ENCODE results near the gene HSPB7. TPM values are rescaled to one million over a fixed set of nuclear protein-coding genes. Genes with fewer than 3 reads are reported as not detected.

HSPB7 gene
- total RNA-seq, 5 donors from 2014 or later (not counting 1 experiment from before 2014, with no cell fraction given), result 0.19 TPM; not detected in 4

DNA sequence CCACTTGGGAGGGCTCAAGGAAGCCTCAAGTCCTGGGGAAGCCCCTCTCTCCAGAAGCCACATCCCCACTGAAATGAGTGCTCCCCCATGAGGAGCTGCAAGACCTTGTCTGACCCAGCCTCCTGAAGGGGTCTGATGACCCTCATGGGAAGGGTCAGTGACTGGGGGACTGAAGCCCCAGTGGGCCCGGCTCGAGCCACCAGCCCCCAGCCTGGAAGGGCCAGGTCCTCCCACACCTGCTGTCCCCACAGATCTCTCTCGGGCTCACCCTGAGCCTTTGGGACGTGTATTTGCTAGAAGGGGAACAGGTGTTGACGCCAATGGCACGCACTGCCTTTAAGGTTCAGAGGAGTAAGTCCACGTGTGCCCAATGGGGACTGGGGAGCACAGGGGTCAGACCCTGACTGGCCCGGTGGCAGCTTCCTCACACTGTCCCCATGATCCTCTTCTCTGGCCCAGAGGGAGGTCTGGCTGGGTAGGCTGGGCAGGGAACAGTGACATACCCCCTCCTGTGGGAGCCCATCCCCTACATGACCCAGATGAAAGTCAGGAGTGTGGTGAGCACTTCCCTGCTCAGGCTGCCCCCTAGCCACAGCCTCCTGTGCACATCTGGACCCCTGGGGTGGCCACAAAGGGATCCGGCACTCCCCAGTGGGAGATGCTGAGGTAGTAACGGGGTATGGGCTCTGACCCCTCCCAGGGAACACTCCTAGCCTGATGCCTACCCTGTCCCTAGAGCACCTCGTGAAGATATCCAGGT, 26.2 kb downstream of the HSPB7 start:
- no peak overlapping the region for H3K4me3 ChIP-seq (ENCODE audit: control insufficient read depth in 1 of 2, extremely low read depth in 1 of 2, low read length in 1 of 2)
- Mint-ChIP-seq H3K4me3 (no peak overlapping the region), H3K4me1 (no peaks in the 10 kb centered on the region), H3K9me3 (no peaks in the 10 kb centered on the region), H3K27me3 (no peaks in the 10 kb centered on the region), H3K36me3 (no peaks in the 10 kb centered on the region), H3K27ac (no peak overlapping the region)
- peaks cover 0 to 9% of the 10 kb centered on the region in 2 experiments for H3K27me3 ChIP-seq (replicated peaks in 1 of 2; ENCODE audit: control insufficient read depth in 2 of 2, extremely low read depth in 1 of 2, insufficient read depth in 2 of 2, low read length in 1 of 2)
- no peaks in the 10 kb centered on the region for H3K9me3 ChIP-seq
- POLR2A ChIA-PET, result no interaction called here
- DNase-seq (no peak), ATAC-seq (replicated peaks in 1 of 4) (no peak)
- no peak overlapping the region for H3K27ac ChIP-seq (ENCODE audit: low read length)
- 88% methylated on average over 8 of the region's 11 CpGs for WGBS (ENCODE audit: insufficient coverage)
- H3K36me3 ChIP-seq (ENCODE audit: control insufficient read depth in 2 of 2, extremely low read depth in 1 of 2, insufficient read depth in 1 of 2, low read length in 1 of 2), result no peaks in the 10 kb centered on the region
- CTCF ChIA-PET, result no interaction called here
- no peaks in the 10 kb centered on the region for H3K4me1 ChIP-seq (ENCODE audit: control insufficient read depth in 1 of 2, extremely low read depth in 1 of 2, insufficient read depth in 2 of 2, low read length in 2 of 2)

DNA sequence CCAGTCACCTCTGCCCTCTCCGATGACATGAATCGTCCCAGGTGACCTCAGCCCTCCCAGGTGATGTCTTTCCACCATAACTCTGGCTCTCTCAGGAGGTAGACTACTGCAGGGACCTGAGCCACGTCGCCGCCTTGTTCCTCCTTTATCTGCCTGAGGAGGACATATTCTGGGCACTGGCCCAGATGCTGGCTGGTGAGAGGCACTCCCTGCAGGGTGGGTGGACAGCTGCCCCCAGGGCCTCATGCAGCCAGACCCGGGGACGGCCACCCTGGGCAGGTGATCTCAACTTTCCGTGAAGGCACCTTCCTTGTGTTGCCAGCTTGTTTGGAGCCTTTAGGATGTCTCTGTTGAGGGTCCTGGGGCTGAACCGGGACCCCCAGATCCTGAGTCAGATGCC, 28.1 kb downstream of the HSPB7 start:
- H3K9me3 Mint-ChIP-seq, result no peaks in the 10 kb centered on the region
- H3K4me1 ChIP-seq (ENCODE audit: control insufficient read depth in 1 of 2, extremely low read depth in 1 of 2, insufficient read depth in 2 of 2, low read length in 2 of 2), result no peaks in the 10 kb centered on the region
- no peaks in the 10 kb centered on the region for H3K27me3 Mint-ChIP-seq
- H3K36me3 Mint-ChIP-seq, result no peaks in the 10 kb centered on the region
- no peaks in the 10 kb centered on the region for H3K36me3 ChIP-seq (ENCODE audit: control insufficient read depth in 2 of 2, extremely low read depth in 1 of 2, insufficient read depth in 1 of 2, low read length in 1 of 2)
- H3K27ac Mint-ChIP-seq, result no peak overlapping the region
- H3K27ac ChIP-seq (ENCODE audit: low read length), result no peak overlapping the region
- no peaks in the 10 kb centered on the region for H3K9me3 ChIP-seq
- H3K4me3 ChIP-seq (ENCODE audit: control insufficient read depth in 1 of 2, extremely low read depth in 1 of 2, low read length in 1 of 2), result no peak overlapping the region
- ATAC-seq (replicated peaks in 1 of 4) (no peak), DNase-seq (no peak)
- ChIA-PET POLR2A (no interaction called here), CTCF (no interaction called here)
- no peak overlapping the region for H3K4me3 Mint-ChIP-seq
- H3K4me1 Mint-ChIP-seq, result no peaks in the 10 kb centered on the region
- H3K27me3 ChIP-seq (replicated peaks in 1 of 2; ENCODE audit: control insufficient read depth in 2 of 2, extremely low read depth in 1 of 2, insufficient read depth in 2 of 2, low read length in 1 of 2), result peaks cover 0 to 12% of the 10 kb centered on the region in 2 experiments
- 83% methylated on average over 7 of the region's 9 CpGs for WGBS (ENCODE audit: insufficient coverage)

DNA sequence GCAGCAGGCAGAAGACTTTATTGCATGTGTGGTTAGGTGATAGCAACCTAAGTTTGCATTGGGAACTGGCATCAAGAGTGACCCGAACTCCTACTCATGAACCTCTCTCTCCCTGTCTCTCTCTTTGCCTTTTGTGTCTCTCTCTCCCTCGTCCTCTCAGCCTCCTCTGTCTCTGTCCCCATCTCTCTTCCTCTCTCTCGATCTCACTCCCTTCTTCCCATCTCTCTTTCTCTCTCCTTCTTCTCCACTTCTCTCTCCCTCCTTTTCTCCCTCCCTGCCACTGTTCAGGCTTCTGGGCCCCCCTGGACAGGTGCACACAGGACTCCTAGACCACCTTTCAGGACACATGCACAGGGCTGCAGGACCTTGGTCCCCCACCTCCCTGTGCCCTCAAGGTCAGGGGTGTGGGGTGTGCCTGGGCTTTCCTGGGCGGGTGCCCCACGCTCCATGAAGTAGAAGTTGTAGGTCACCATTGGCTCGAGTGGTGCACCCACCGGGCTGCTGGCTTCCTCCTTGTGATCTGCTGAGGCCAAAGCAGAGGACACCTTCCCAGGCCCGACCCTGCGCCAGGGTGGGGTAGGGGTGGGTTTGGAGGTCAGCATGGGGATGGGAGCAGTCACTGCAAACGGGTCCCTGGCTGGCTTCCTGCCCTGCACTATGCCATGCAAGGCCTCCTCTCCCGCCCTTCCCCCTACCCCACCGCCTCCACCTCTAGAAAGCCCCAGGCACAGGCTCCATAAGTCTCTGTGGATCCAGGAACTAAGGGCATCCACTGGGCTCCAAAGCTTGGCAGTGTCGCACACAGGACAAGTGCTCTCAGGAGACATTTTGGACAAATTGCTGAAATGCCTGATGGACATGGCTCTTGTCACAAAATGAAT, 28.7 kb downstream of the HSPB7 start:
- WGBS (ENCODE audit: insufficient coverage), result 81% methylated on average over 9 of the region's 13 CpGs
- Histone ChIP-seq H3K27me3 (replicated peaks in 1 of 2; ENCODE audit: control insufficient read depth in 2 of 2, extremely low read depth in 1 of 2, insufficient read depth in 2 of 2, low read length in 1 of 2) (peaks cover 0 to 12% of the 10 kb centered on the region in 2 experiments), H3K4me3 (ENCODE audit: control insufficient read depth in 1 of 2, extremely low read depth in 1 of 2, low read length in 1 of 2) (no peak overlapping the region), H3K9me3 (no peaks in the 10 kb centered on the region), H3K4me1 (ENCODE audit: control insufficient read depth in 1 of 2, extremely low read depth in 1 of 2, insufficient read depth in 2 of 2, low read length in 2 of 2) (no peaks in the 10 kb centered on the region), H3K27ac (ENCODE audit: low read length) (no peak overlapping the region), H3K36me3 (ENCODE audit: control insufficient read depth in 2 of 2, extremely low read depth in 1 of 2, insufficient read depth in 1 of 2, low read length in 1 of 2) (no peaks in the 10 kb centered on the region)
- DNase-seq (no peak), ATAC-seq (replicated peaks in 1 of 4) (no peak)
- Mint-ChIP-seq H3K4me3 (no peak overlapping the region), H3K27me3 (no peaks in the 10 kb centered on the region), H3K4me1 (no peaks in the 10 kb centered on the region), H3K27ac (no peak overlapping the region), H3K36me3 (no peaks in the 10 kb centered on the region), H3K9me3 (no peaks in the 10 kb centered on the region)
- POLR2A ChIA-PET, result no interaction called here
- CTCF ChIA-PET, result no interaction called here

DNA sequence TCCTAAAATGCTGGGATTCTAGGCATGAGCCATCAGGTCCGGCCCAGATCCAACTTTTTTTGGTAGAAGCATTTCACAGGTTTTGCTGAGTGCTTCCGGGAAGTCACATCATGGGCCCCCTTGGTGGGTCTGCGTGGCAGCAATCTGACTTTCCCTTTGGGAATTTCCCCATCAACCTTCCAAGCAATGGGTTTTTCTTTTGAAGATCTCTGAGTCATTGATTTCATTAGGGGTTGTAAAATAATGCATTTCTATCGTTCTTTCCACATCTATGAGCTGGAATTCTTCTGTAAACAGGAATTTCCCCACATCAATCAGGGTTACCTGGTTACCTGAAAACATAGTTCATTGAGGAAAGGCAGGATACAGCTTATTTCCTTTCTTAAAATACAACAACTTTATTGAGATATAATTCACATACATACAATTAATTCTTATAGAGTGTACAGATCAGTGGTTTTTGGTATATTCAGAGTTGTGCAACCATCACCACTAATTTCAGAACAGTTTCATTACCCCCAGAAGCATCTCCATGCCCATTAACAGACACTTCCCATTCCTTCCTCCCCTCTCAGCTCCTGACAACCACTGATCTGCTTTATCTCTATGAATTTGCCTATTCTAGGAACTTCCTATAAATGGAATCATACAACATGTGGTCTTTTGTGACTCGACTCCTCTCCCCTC, 32.1 kb downstream of the HSPB7 start:
- peaks cover 0 to 1% of the 10 kb centered on the region in 2 donors for H3K27me3 Mint-ChIP-seq
- Histone ChIP-seq H3K36me3 (ENCODE audit: control insufficient read depth in 2 of 2, extremely low read depth in 1 of 2, insufficient read depth in 1 of 2, low read length in 1 of 2) (no peaks in the 10 kb centered on the region), H3K27ac (ENCODE audit: low read length) (no peak overlapping the region), H3K27me3 (replicated peaks in 1 of 2; ENCODE audit: control insufficient read depth in 2 of 2, extremely low read depth in 1 of 2, insufficient read depth in 2 of 2, low read length in 1 of 2) (peaks cover 0 to 8% of the 10 kb centered on the region in 2 experiments), H3K4me1 (ENCODE audit: control insufficient read depth in 1 of 2, extremely low read depth in 1 of 2, insufficient read depth in 2 of 2, low read length in 2 of 2) (no peaks in the 10 kb centered on the region), H3K9me3 (no peaks in the 10 kb centered on the region), H3K4me3 (ENCODE audit: control insufficient read depth in 1 of 2, extremely low read depth in 1 of 2, low read length in 1 of 2) (no peak overlapping the region)
- no peak overlapping the region for H3K4me3 Mint-ChIP-seq
- H3K36me3 Mint-ChIP-seq, result no peaks in the 10 kb centered on the region
- CTCF ChIA-PET, result interaction anchor here in 1 of 2 donors (0.6 to 1.1 kb wide), 2 partner anchors 35 to 130 kb away, joined by 3 read pairs; no protein-coding TSS in a partner anchor
- no peak for DNase-seq
- no peaks in the 10 kb centered on the region for H3K4me1 Mint-ChIP-seq
- 46% methylated on average over 3 of the region's 5 CpGs for WGBS (ENCODE audit: insufficient coverage)
- no peak for ATAC-seq (replicated peaks in 1 of 4)
- H3K9me3 Mint-ChIP-seq, result no peaks in the 10 kb centered on the region
- H3K27ac Mint-ChIP-seq, result no peak overlapping the region
- POLR2A ChIA-PET, result interaction anchor here in 1 of 2 donors (0.6 kb wide), 1 partner anchor 11 kb away, joined by 3 read pairs; no protein-coding TSS in a partner anchor

DNA sequence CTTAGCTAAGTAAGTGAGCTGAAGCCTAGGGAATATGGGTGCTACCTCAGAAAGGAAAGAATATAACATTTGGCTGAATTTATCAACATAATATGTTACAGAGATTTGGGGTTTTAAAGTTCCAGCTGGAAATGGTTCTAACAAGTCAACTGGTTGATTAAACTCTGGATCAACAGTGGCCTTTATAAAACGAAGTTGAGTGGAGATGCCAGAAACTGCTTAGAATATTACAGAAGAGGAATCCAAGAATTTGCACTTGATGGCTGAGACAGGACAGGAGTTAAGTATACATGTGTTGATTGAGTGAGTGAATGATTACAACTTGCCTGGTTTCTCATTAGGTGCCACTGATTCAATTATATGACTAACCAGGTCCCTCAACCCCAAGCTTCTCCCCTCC, 34.6 kb downstream of the HSPB7 start:
- H3K36me3 ChIP-seq (ENCODE audit: control insufficient read depth in 2 of 2, extremely low read depth in 1 of 2, insufficient read depth in 1 of 2, low read length in 1 of 2), result no peaks in the 10 kb centered on the region
- peaks cover 0 to 9% of the 10 kb centered on the region in 2 experiments for H3K27me3 ChIP-seq (replicated peaks in 1 of 2; ENCODE audit: control insufficient read depth in 2 of 2, extremely low read depth in 1 of 2, insufficient read depth in 2 of 2, low read length in 1 of 2)
- no peak overlapping the region for H3K27ac ChIP-seq (ENCODE audit: low read length)
- Mint-ChIP-seq H3K4me1 (no peaks in the 10 kb centered on the region), H3K27me3 (peaks cover 0 to 1% of the 10 kb centered on the region in 2 donors), H3K27ac (no peak overlapping the region), H3K4me3 (no peak overlapping the region), H3K9me3 (no peaks in the 10 kb centered on the region), H3K36me3 (no peaks in the 10 kb centered on the region)
- H3K9me3 ChIP-seq, result no peaks in the 10 kb centered on the region
- 14% methylated on average over 1 of the region's 1 CpG for WGBS (ENCODE audit: insufficient coverage)
- no peak for ATAC-seq (replicated peaks in 1 of 4)
- no peak overlapping the region for H3K4me3 ChIP-seq (ENCODE audit: control insufficient read depth in 1 of 2, extremely low read depth in 1 of 2, low read length in 1 of 2)
- ChIA-PET POLR2A (no interaction called here), CTCF (no interaction called here)
- no peak for DNase-seq
- H3K4me1 ChIP-seq (ENCODE audit: control insufficient read depth in 1 of 2, extremely low read depth in 1 of 2, insufficient read depth in 2 of 2, low read length in 2 of 2), result no peaks in the 10 kb centered on the region

DNA sequence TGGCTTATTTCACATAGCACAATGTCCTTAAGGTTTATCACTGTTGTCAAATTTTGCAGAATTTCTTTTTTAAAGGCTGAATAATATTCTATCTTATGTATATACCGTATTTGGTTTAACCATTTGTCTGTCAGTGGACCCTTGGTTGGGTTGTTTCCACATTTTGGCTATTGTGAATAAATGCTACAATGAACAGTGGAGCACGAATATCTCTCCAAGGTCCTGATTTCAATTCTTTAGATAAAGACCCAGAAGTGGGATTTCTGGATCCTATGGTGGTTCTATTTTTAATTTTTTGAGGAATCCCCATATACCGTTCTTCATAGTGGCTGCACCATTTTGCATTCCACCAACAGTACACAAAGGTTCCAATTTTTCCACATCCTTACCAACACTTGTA, 36.2 kb downstream of the HSPB7 start:
- H3K4me1 ChIP-seq (ENCODE audit: control insufficient read depth in 1 of 2, extremely low read depth in 1 of 2, insufficient read depth in 2 of 2, low read length in 2 of 2), result peaks cover 0 to under 1% of the 10 kb centered on the region in 2 experiments
- no peak for DNase-seq
- Mint-ChIP-seq H3K4me1 (peaks cover 2% of the 10 kb centered on the region in 3 donors), H3K4me3 (no peak overlapping the region), H3K9me3 (no peaks in the 10 kb centered on the region), H3K27me3 (peaks cover 0 to 1% of the 10 kb centered on the region in 2 donors), H3K36me3 (no peaks in the 10 kb centered on the region), H3K27ac (no peak overlapping the region)
- no peaks in the 10 kb centered on the region for H3K9me3 ChIP-seq
- ChIA-PET CTCF (interaction anchor here in 1 of 2 donors (0.6 kb wide), 1 partner anchor 308 kb away, joined by 4 read pairs; no protein-coding TSS in a partner anchor), POLR2A (no interaction called here)
- H3K27me3 ChIP-seq (replicated peaks in 1 of 2; ENCODE audit: control insufficient read depth in 2 of 2, extremely low read depth in 1 of 2, insufficient read depth in 2 of 2, low read length in 1 of 2), result peaks cover 0 to 9% of the 10 kb centered on the region in 2 experiments
- H3K27ac ChIP-seq (ENCODE audit: low read length), result no peak overlapping the region
- H3K4me3 ChIP-seq (ENCODE audit: control insufficient read depth in 1 of 2, extremely low read depth in 1 of 2, low read length in 1 of 2), result no peak overlapping the region
- H3K36me3 ChIP-seq (ENCODE audit: control insufficient read depth in 2 of 2, extremely low read depth in 1 of 2, insufficient read depth in 1 of 2, low read length in 1 of 2), result no peaks in the 10 kb centered on the region
- WGBS (ENCODE audit: insufficient coverage), result 67% methylated on average over 1 of the region's 3 CpGs
- no peak for ATAC-seq (replicated peaks in 1 of 4)
